ENCODE data around the gene PRKAR1A. TPM values are rescaled to one million over a fixed set of nuclear protein-coding genes. Genes with fewer than 3 reads are reported as not detected.

The PRKAR1A gene
- total RNA-seq, 1 experiment from 2014 or later, result 158 TPM

DNA sequence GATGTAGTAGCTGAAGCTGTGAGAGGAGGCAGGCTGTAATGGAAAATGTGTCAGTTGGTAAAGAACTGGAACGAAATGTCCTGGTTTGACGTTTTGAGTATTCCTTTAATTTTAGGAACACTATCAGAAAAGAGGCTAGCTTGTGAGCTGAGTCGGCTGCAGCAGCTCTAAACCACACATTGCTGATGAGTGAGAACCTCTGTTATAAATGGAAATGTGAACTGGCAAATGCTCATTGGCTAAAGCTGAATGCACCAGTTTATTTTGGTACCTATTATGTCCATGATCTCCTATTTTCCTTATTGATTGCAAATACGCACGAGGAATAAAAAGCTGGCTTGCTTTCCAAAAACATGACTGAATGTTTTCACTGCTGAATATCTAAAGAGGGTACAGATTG lies 43.9 kb upstream of the PRKAR1A start (continued):
- TF ChIP-seq, protein P1, sequence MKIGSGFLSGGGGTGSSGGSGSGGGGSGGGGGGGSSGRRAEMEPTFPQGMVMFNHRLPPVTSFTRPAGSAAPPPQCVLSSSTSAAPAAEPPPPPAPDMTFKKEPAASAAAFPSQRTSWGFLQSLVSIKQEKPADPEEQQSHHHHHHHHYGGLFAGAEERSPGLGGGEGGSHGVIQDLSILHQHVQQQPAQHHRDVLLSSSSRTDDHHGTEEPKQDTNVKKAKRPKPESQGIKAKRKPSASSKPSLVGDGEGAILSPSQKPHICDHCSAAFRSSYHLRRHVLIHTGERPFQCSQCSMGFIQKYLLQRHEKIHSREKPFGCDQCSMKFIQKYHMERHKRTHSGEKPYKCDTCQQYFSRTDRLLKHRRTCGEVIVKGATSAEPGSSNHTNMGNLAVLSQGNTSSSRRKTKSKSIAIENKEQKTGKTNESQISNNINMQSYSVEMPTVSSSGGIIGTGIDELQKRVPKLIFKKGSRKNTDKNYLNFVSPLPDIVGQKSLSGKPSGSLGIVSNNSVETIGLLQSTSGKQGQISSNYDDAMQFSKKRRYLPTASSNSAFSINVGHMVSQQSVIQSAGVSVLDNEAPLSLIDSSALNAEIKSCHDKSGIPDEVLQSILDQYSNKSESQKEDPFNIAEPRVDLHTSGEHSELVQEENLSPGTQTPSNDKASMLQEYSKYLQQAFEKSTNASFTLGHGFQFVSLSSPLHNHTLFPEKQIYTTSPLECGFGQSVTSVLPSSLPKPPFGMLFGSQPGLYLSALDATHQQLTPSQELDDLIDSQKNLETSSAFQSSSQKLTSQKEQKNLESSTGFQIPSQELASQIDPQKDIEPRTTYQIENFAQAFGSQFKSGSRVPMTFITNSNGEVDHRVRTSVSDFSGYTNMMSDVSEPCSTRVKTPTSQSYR (CRISPR knock-in tag; IDR thresholded peaks at IDR 0.05), result no peak

DNA sequence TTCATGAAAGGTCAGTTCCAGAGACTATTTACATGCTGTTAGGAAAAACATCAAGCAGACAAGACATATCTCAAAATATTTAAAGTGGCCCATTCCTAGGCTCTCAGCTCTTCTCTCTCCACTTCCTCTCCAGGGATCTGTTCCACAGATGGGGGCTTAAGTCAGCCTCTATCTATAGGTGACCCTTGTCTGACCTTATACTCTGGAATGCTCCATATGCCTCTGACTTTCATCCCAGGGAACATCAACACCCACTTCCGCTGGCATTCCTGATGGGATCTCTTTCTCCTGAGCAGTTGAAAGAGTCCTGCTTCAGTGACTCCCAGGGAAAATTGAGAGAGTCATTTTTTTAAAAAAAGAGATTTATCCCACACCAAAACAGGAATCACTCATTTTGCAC lies 43.4 kb upstream of the PRKAR1A start:
- Mint-ChIP-seq H3K27ac (no peak overlapping the region), H3K4me3 (no peak overlapping the region), H3K27me3 (ENCODE audit: low read depth) (no peaks in the 10 kb centered on the region), H3K4me1 (0 out of 2 replicates have a peak, but pooled peaks cover 5% of the 10 kb centered on the region), H3K36me3 (no peaks in the 10 kb centered on the region), H3K9me3 (no peaks in the 10 kb centered on the region)
- DNase-seq (ENCODE audit: low spot score) (no peak), ATAC-seq (no peak)
- ChIA-PET POLR2A (interaction anchor here (1.3 kb wide), 1 partner anchor 44 kb away, joined by 4 read pairs; the partner anchor contains the start of gene PRKAR1A), CTCF (interaction anchor here (1.0 to 1.9 kb wide), 3 partner anchors 70 to 268 kb away, joined by 3 to 6 read pairs (median 3); no protein-coding TSS in a partner anchor)
- TF ChIP-seq TEAD1 (CRISPR knock-in tag; IDR thresholded peaks at IDR 0.05) (no peak), MXD4 (CRISPR knock-in tag; IDR thresholded peaks at IDR 0.05; ENCODE audit: borderline replicate concordance) (no peak)

DNA sequence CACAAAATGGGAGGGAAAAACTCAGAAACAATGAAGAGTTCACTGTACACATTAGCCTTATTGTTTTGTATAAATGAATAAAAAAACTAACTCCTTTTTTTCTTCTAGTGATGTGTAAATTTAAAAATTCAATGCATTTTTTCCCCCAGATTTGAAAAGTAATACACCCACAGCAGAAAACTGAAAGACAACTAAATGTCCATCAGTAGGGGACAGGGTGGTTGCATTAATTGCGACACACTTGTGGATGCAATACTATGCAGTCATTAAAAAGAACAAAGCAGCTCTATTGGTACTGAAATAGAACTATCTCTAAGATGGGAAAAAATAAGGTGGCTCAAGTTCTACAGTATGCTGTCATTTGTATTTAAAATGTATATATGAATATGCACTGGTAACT lies 41.3 kb upstream of the PRKAR1A start:
- no peak overlapping the region for H3K27ac Mint-ChIP-seq
- ChIA-PET CTCF (no interaction called here), POLR2A (no interaction called here)
- DNase-seq (ENCODE audit: low spot score) (no peak), ATAC-seq (no peak)
- no peaks in the 10 kb centered on the region for H3K27me3 Mint-ChIP-seq (ENCODE audit: low read depth)
- TF ChIP-seq ZNF396 (CRISPR knock-in tag; IDR thresholded peaks at IDR 0.05; ENCODE audit: borderline replicate concordance) (no peak), SMAD4 (CRISPR knock-in tag; IDR thresholded peaks at IDR 0.05) (no peak), FOXJ3 (CRISPR knock-in tag; IDR thresholded peaks at IDR 0.05; ENCODE audit: borderline replicate concordance) (no peak), SOX15 (CRISPR knock-in tag; IDR thresholded peaks at IDR 0.05) (no peak), OVOL2 (CRISPR knock-in tag; IDR thresholded peaks at IDR 0.05; ENCODE audit: borderline replicate concordance) (no peak), ETV6 (CRISPR knock-in tag; IDR thresholded peaks at IDR 0.05) (no peak), HMGA2 (CRISPR knock-in tag; IDR thresholded peaks at IDR 0.05) (no peak), ESRRA (CRISPR knock-in tag; IDR thresholded peaks at IDR 0.05; ENCODE audit: borderline replicate concordance) (no peak), ZNF671 (CRISPR knock-in tag; IDR thresholded peaks at IDR 0.05) (no peak)
- TF ChIP-seq, protein P2, sequence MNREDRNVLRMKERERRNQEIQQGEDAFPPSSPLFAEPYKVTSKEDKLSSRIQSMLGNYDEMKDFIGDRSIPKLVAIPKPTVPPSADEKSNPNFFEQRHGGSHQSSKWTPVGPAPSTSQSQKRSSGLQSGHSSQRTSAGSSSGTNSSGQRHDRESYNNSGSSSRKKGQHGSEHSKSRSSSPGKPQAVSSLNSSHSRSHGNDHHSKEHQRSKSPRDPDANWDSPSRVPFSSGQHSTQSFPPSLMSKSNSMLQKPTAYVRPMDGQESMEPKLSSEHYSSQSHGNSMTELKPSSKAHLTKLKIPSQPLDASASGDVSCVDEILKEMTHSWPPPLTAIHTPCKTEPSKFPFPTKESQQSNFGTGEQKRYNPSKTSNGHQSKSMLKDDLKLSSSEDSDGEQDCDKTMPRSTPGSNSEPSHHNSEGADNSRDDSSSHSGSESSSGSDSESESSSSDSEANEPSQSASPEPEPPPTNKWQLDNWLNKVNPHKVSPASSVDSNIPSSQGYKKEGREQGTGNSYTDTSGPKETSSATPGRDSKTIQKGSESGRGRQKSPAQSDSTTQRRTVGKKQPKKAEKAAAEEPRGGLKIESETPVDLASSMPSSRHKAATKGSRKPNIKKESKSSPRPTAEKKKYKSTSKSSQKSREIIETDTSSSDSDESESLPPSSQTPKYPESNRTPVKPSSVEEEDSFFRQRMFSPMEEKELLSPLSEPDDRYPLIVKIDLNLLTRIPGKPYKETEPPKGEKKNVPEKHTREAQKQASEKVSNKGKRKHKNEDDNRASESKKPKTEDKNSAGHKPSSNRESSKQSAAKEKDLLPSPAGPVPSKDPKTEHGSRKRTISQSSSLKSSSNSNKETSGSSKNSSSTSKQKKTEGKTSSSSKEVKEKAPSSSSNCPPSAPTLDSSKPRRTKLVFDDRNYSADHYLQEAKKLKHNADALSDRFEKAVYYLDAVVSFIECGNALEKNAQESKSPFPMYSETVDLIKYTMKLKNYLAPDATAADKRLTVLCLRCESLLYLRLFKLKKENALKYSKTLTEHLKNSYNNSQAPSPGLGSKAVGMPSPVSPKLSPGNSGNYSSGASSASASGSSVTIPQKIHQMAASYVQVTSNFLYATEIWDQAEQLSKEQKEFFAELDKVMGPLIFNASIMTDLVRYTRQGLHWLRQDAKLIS (CRISPR knock-in tag; IDR thresholded peaks at IDR 0.05; ENCODE audit: borderline replicate concordance), result no peak
- TF ChIP-seq, protein P3, sequence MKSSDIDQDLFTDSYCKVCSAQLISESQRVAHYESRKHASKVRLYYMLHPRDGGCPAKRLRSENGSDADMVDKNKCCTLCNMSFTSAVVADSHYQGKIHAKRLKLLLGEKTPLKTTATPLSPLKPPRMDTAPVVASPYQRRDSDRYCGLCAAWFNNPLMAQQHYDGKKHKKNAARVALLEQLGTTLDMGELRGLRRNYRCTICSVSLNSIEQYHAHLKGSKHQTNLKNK (CRISPR knock-in tag; IDR thresholded peaks at IDR 0.05), result no peak
- TF ChIP-seq, protein P4, sequence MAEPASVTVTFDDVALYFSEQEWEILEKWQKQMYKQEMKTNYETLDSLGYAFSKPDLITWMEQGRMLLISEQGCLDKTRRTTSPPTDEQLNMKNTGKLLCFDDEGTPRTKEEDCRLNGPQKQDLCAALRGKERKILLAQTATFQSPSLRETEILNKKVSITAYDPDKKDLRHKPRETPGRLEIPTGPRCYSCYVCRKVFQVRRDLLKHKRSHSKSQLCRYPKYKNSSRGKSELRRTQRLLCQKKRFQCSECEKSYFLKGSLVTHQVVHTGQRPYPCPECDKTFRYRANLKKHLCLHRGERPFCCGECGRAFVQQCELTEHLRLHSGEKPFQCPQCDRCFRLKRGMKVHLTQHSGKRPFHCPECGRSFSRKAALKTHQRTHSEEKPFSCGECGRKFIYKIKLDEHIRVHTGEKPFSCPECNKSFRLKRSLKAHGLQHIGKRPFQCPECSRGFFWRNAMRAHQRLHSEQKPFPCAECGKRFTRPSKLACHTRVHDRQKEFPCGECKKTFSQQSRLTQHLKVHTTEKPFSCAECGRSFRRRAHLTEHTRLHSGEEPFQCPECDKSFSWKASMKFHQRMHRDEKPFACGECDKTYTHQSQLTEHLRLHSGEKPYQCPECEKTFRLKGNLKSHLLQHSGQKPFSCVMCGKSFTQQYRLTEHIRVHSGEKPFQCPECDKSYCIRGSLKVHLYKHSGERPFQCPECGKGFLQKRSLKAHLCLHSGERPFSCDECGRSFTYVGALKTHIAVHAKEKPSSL (CRISPR knock-in tag; conservative IDR thresholded peaks at IDR 0.05), result no peak
- TF ChIP-seq, protein P5, sequence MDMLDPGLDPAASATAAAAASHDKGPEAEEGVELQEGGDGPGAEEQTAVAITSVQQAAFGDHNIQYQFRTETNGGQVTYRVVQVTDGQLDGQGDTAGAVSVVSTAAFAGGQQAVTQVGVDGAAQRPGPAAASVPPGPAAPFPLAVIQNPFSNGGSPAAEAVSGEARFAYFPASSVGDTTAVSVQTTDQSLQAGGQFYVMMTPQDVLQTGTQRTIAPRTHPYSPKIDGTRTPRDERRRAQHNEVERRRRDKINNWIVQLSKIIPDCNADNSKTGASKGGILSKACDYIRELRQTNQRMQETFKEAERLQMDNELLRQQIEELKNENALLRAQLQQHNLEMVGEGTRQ (CRISPR knock-in tag; IDR thresholded peaks at IDR 0.05), result no peak
- TF ChIP-seq, protein P6, sequence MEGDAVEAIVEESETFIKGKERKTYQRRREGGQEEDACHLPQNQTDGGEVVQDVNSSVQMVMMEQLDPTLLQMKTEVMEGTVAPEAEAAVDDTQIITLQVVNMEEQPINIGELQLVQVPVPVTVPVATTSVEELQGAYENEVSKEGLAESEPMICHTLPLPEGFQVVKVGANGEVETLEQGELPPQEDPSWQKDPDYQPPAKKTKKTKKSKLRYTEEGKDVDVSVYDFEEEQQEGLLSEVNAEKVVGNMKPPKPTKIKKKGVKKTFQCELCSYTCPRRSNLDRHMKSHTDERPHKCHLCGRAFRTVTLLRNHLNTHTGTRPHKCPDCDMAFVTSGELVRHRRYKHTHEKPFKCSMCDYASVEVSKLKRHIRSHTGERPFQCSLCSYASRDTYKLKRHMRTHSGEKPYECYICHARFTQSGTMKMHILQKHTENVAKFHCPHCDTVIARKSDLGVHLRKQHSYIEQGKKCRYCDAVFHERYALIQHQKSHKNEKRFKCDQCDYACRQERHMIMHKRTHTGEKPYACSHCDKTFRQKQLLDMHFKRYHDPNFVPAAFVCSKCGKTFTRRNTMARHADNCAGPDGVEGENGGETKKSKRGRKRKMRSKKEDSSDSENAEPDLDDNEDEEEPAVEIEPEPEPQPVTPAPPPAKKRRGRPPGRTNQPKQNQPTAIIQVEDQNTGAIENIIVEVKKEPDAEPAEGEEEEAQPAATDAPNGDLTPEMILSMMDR (IDR thresholded peaks at IDR 0.05), result no peak
- H3K4me3 Mint-ChIP-seq, result no peak overlapping the region
- no peaks in the 10 kb centered on the region for H3K36me3 Mint-ChIP-seq
- H3K4me1 Mint-ChIP-seq, result 0 out of 2 replicates have a peak, but pooled peaks cover 2% of the 10 kb centered on the region
- no peaks in the 10 kb centered on the region for H3K9me3 Mint-ChIP-seq

Data from WTC11 (cell line).